H1 (cell line): ENCODE results near the gene APBA2. TPM values are rescaled to one million over a fixed set of nuclear protein-coding genes. Genes with fewer than 3 reads are reported as not detected.

Source experiments
- CTCF ChIA-PET: fragments of 300-600 bp; sonication (Branson Sonifier 250); formaldehyde crosslinking; loops from one replicate; lab custom pipeline; 2021; ENCODE audit not compliant: partially characterized antibody; lab: Charles Lee
- POLR2A ChIA-PET: fragments of 300-600 bp; sonication (Branson Sonifier 250); formaldehyde crosslinking; loops from one replicate; lab custom pipeline; 2021; ENCODE audit warnings: inconsistent platforms; ENCODE audit not compliant: partially characterized antibody; lab: Charles Lee
- DNase-seq, 2 experiments: peaks; one replicate each; pipeline versions ENCODE4 v3.0.0 to v3.0.0-alpha.2; 2010 to 2022; ENCODE audit warnings: low spot score in 2 of 2, low read depth in 1 of 2, mixed read lengths in 1 of 2
- FAIRE-seq: peaks from 2 replicates; lab custom pipeline; 2011; peaks lifted over from hg19 to GRCh38; lab: Jason Lieb, UNC
- H2AFZ ChIP-seq: 2 replicates; pipeline ENCODE4 v1.8.1; 2012; ENCODE audit warnings: low read length, inconsistent platforms
- H2AK5ac ChIP-seq: 2 replicates; pipeline ENCODE4 v1.6.1; 2013; ENCODE audit warnings: low read depth, low read length
- H2BK120ac ChIP-seq: replicated peaks from 2 replicates; pipeline ENCODE3; 2013; ENCODE audit warnings: low read depth, low read length, inconsistent platforms
- H2BK12ac ChIP-seq: 2 replicates; pipeline ENCODE4 v1.6.1; 2013; ENCODE audit warnings: low read depth, low read length
- H2BK15ac ChIP-seq: 2 replicates; pipeline ENCODE4 v1.6.1; 2013; ENCODE audit warnings: low read length
- H2BK20ac ChIP-seq: 2 replicates; pipeline ENCODE4 v1.6.1; 2013; ENCODE audit warnings: low read length
- H2BK5ac ChIP-seq: 2 replicates; pipeline ENCODE4 v1.6.1; 2013; ENCODE audit warnings: low read depth, low read length
- H3K14ac ChIP-seq: 2 replicates; pipeline ENCODE4 v1.6.1; 2013; ENCODE audit warnings: inconsistent platforms; ENCODE audit not compliant: insufficient read length
- H3K18ac ChIP-seq: 2 replicates; pipeline ENCODE4 v1.6.1; 2013; ENCODE audit warnings: low read length; ENCODE audit errors: extremely low read depth
- H3K23ac ChIP-seq: 2 replicates; pipeline ENCODE4 v1.6.1; 2013; ENCODE audit warnings: inconsistent platforms; ENCODE audit not compliant: insufficient read length
- H3K23me2 ChIP-seq: 2 replicates; pipeline ENCODE4 v1.6.1; 2013; ENCODE audit warnings: low read depth, low read length
- H3K27ac ChIP-seq: 2 replicates; pipeline ENCODE4 v1.6.1; 2011; ENCODE audit warnings: low read depth, low read length, inconsistent platforms
- H3K27me3 ChIP-seq, 4 experiments: replicated peaks in 1 of 4; 1 replicate in 1 of 4; 2 replicates in 3 of 4; pipeline versions ENCODE4 v1.6.1 to v1.8.1; 2011 to 2013; ENCODE audit warnings: low read length in 3 of 4, mild to moderate bottlenecking in 3 of 4, inconsistent platforms in 2 of 4, mixed read lengths in 2 of 4, moderate library complexity in 1 of 4; ENCODE audit not compliant: control insufficient read depth in 3 of 4, insufficient read depth in 3 of 4; ENCODE audit errors: extremely low read depth in 1 of 4
- H3K36me3 ChIP-seq, 4 experiments: 2 replicates each; pipeline versions ENCODE4 v1.6.1 to v1.8.1; 2011 to 2013; ENCODE audit warnings: mild to moderate bottlenecking in 4 of 4, low read length in 3 of 4, moderate library complexity in 2 of 4, control low read depth in 1 of 4, inconsistent platforms in 1 of 4; ENCODE audit not compliant: insufficient read depth in 4 of 4, control insufficient read depth in 2 of 4
- H3K4ac ChIP-seq: replicated peaks from 2 replicates; pipeline ENCODE3; 2013; ENCODE audit warnings: low read length, low read depth, mixed read lengths, inconsistent platforms; ENCODE audit not compliant: insufficient read length
- H3K4me1 ChIP-seq, 4 experiments: replicated peaks in 1 of 4; 1 replicate in 1 of 4; 2 replicates in 3 of 4; pipeline versions ENCODE4 v1.6.1 to v1.8.1; 2011 to 2013; ENCODE audit warnings: low read length in 3 of 4, inconsistent platforms in 2 of 4, mixed read lengths in 1 of 4; ENCODE audit not compliant: insufficient read depth in 4 of 4, control insufficient read depth in 3 of 4
- H3K4me2 ChIP-seq, 2 experiments: 2 replicates each; pipeline versions ENCODE4 v1.6.1 to v1.8.1; 2011 to 2013; ENCODE audit warnings: low read depth in 2 of 2, low read length in 2 of 2, control low read depth in 1 of 2, inconsistent platforms in 1 of 2, mild to moderate bottlenecking in 1 of 2; ENCODE audit not compliant: insufficient read depth in 1 of 2
- H3K4me3 ChIP-seq, 4 experiments: fragments of 200-600, 300-600 bp in 1 of 4; sonication (generic), shearing (Covaris generic), sonication (Bioruptor Twin) in 1 of 4; 2 replicates each; pipeline versions ENCODE4 v1.5.1 to v1.8.1; 2011 to 2016; ENCODE audit warnings: low read length in 4 of 4, low read depth in 3 of 4, control low read depth in 2 of 4, inconsistent platforms in 2 of 4, mild to moderate bottlenecking in 2 of 4, mixed read lengths in 1 of 4, moderate library complexity in 1 of 4; ENCODE audit not compliant: insufficient read depth in 2 of 4; ENCODE audit errors: extremely low read depth in 1 of 4
- H3K56ac ChIP-seq: replicated peaks from 2 replicates; pipeline ENCODE3; 2013; ENCODE audit warnings: low read depth, mild to moderate bottlenecking, mixed read lengths, low read length, inconsistent platforms; ENCODE audit not compliant: insufficient read length
- H3K79me1 ChIP-seq: 2 replicates; pipeline ENCODE4 v1.6.1; 2013; ENCODE audit warnings: low read depth, low read length, control low read depth
- H3K79me2 ChIP-seq, 2 experiments: 2 replicates each; pipeline versions ENCODE4 v1.6.1 to v1.8.1; 2012 to 2013; ENCODE audit warnings: low read length in 2 of 2, mild to moderate bottlenecking in 2 of 2, inconsistent platforms in 1 of 2; ENCODE audit not compliant: insufficient read depth in 2 of 2, control insufficient read depth in 1 of 2
- H3K9ac ChIP-seq, 4 experiments: replicated peaks in 1 of 4; 1 replicate in 1 of 4; 2 replicates in 3 of 4; pipeline versions ENCODE4 v1.6.1 to v1.8.1; 2011 to 2013; ENCODE audit warnings: low read depth in 3 of 4, low read length in 3 of 4, control low read depth in 2 of 4, mild to moderate bottlenecking in 2 of 4, moderate library complexity in 2 of 4, inconsistent platforms in 1 of 4; ENCODE audit errors: extremely low read depth in 1 of 4
- H3K9me3 ChIP-seq, 2 experiments: 2 replicates each; pipeline versions ENCODE4 v1.6.1 to v1.8.1; 2012 to 2013; ENCODE audit warnings: mild to moderate bottlenecking in 2 of 2, moderate library complexity in 2 of 2, control low read depth in 1 of 2, inconsistent platforms in 1 of 2, low read depth in 1 of 2, low read length in 1 of 2, mixed read lengths in 1 of 2; ENCODE audit not compliant: insufficient read depth in 2 of 2
- H4K20me1 ChIP-seq, 2 experiments: replicated peaks in 1 of 2; 2 replicates each; pipeline versions ENCODE3 to v1.8.1; 2011 to 2013; ENCODE audit warnings: inconsistent platforms in 2 of 2, low read length in 2 of 2, mild to moderate bottlenecking in 1 of 2; ENCODE audit not compliant: insufficient read depth in 2 of 2, control insufficient read depth in 1 of 2
- H4K5ac ChIP-seq: 2 replicates; pipeline ENCODE4 v1.6.1; 2013; ENCODE audit warnings: low read length, low read depth, mixed read lengths, inconsistent platforms; ENCODE audit not compliant: insufficient read length
- H4K8ac ChIP-seq: 2 replicates; pipeline ENCODE4 v1.8.0; 2013; ENCODE audit warnings: mild to moderate bottlenecking, moderate library complexity, low read length, inconsistent platforms; ENCODE audit not compliant: insufficient read depth; ENCODE audit errors: extremely low read depth
- H4K91ac ChIP-seq: replicated peaks from 2 replicates; pipeline ENCODE3; 2013; ENCODE audit warnings: low read length, mixed read lengths, inconsistent platforms; ENCODE audit not compliant: insufficient read length
- CHD2 ChIP-seq: IDR thresholded peaks from 2 replicates; pipeline ENCODE4 v1.6.1; 2012; ENCODE audit warnings: low read length, improper control_type of control experiment
- CTBP2 ChIP-seq: IDR thresholded peaks from 2 replicates; pipeline ENCODE4 v1.7.0; 2011; ENCODE audit warnings: borderline replicate concordance, mild to moderate bottlenecking, moderate library complexity, mixed read lengths, low read length; ENCODE audit not compliant: insufficient read depth, insufficient read length
- EGR1 ChIP-seq: IDR thresholded peaks from 2 replicates; pipeline ENCODE4 v1.6.1; 2011; ENCODE audit warnings: low read depth, low read length, borderline replicate concordance
- GTF2F1 ChIP-seq: IDR thresholded peaks from 2 replicates; pipeline ENCODE4 v1.6.1; 2012; ENCODE audit warnings: low read depth, low read length, improper control_type of control experiment, borderline replicate concordance
- HDAC2 ChIP-seq, 2 experiments: fragments of 300-600 bp in 1 of 2; sonication (generic) in 1 of 2; IDR thresholded peaks; 2 replicates each; pipeline ENCODE4 v1.6.1; 2011 to 2012; ENCODE audit warnings: low read depth in 2 of 2, low read length in 2 of 2, mild to moderate bottlenecking in 2 of 2, moderate library complexity in 2 of 2, borderline replicate concordance in 1 of 2, inconsistent platforms in 1 of 2
- KDM1A ChIP-seq: fragments of 200-600, 300-600 bp; sonication (generic); IDR thresholded peaks from 2 replicates; pipeline ENCODE4 v1.7.1; 2016; ENCODE audit warnings: mild to moderate bottlenecking, low read length, borderline replicate concordance
- NRF1 ChIP-seq: IDR thresholded peaks from 2 replicates; pipeline ENCODE4 v1.6.1; 2011; ENCODE audit warnings: mild to moderate bottlenecking, low read depth, low read length, improper control_type of control experiment
- POLR2A ChIP-seq, 2 experiments: IDR thresholded peaks; 1 replicate in 1 of 2; 2 replicates in 1 of 2; pipeline ENCODE4 v1.6.1; 2011; ENCODE audit warnings: low read depth in 2 of 2, low read length in 2 of 2, mild to moderate bottlenecking in 2 of 2; ENCODE audit errors: control extremely low read depth in 1 of 2
- RBBP5 ChIP-seq: IDR thresholded peaks from 2 replicates; pipeline ENCODE4 v1.7.1; 2012; ENCODE audit warnings: low read depth, mild to moderate bottlenecking, inconsistent platforms, low read length, moderate library complexity, borderline replicate concordance
- SIRT6 ChIP-seq: IDR thresholded peaks from one replicate; pipeline ENCODE4 v1.7.1; 2012; ENCODE audit warnings: low read length, inconsistent platforms
- TEAD4 ChIP-seq: IDR thresholded peaks from 2 replicates; pipeline ENCODE4 v1.6.1; 2012; ENCODE audit warnings: low read depth, low read length, inconsistent platforms, mixed read lengths
- USF2 ChIP-seq: IDR thresholded peaks from 2 replicates; pipeline ENCODE4 v1.6.1; 2011; ENCODE audit warnings: low read length, improper control_type of control experiment
- WGBS, 2 experiments: shearing (Covaris generic) in 1 of 2; methylation state at CpG; one replicate each; pipeline versions ENCODE4 v1.1.6 to v1.1.7; 2013 to 2015; ENCODE audit warnings: low lambda C conversion rate in 2 of 2, mixed read lengths in 2 of 2, inconsistent platforms in 1 of 2, low coverage in 1 of 2, missing lambda C conversion rate in 1 of 2; ENCODE audit not compliant: insufficient replicate concordance in 2 of 2, insufficient coverage in 1 of 2, insufficient read length in 1 of 2; ENCODE audit errors: extremely low coverage in 1 of 2, missing lambda C conversion rate in 1 of 2; 5-methylcytosine and 5-hydroxymethylcytosine counted together
- polyA plus RNA-seq, 7 experiments: library from polyadenylated mRNA; depleted of rRNA in 3 of 7; stranded (reverse) in 5 of 7; unstranded in 2 of 7; fragments of >200 nt in 5 of 7; fragments of 200-250 nt in 2 of 7; gene quantifications; 1 replicate in 5 of 7; 2 replicates in 1 of 7; 4 replicates in 1 of 7; pipeline versions ENCODE4 v1.2.1 to v1.2.3, GENCODE V29; 2011 to 2013; ENCODE audit warnings: missing spikeins in 2 of 7, mixed read lengths in 2 of 7
- total RNA-seq: library from RNA; stranded (reverse); fragmentation: NEBNext Ultra II Directional; extraction: Animal tissue kit (Norgen Biotek cat#: 25700); gene quantifications from 2 replicates; pipeline ENCODE4 v1.2.1, GENCODE V29; 2021

Gene APBA2
- total and polyA plus RNA-seq, 2 of the 8 experiments (the other 6 are each of a cell fraction or from before 2014, with no cell fraction given) = 15.5 to 19.0 TPM

GRCh38 chr15:29074045-29074444 is 188.3 kb downstream of the APBA2 start:
- Histone ChIP-seq H4K20me1 (no peaks in the 10 kb centered on the region), H3K27me3 (no peaks in the 10 kb centered on the region), H3K4me2 (no peak overlapping the region)
- TF ChIP-seq CHD2 = no peak
- no peak for TF ChIP-seq RBBP5
- TF ChIP-seq GTF2F1 = no peak
- no peak for TF ChIP-seq EGR1
- TF ChIP-seq POLR2A (IDR thresholded peaks at IDR 0.05; ENCODE audit: control extremely low read depth in 1 of 2, low read depth in 2 of 2, low read length in 2 of 2) = no peak
- no peak for TF ChIP-seq NRF1
- TF ChIP-seq KDM1A = no peak
- TF ChIP-seq TEAD4 = no peak
- TF ChIP-seq USF2 = no peak
- TF ChIP-seq CTBP2 = no peak
- no peak for TF ChIP-seq HDAC2 (IDR thresholded peaks at IDR 0.05; ENCODE audit: borderline replicate concordance in 1 of 2, low read depth in 2 of 2, low read length in 2 of 2)
- no peak for TF ChIP-seq SIRT6
- TF ChIP-seq, all 59 proteins: peak for 0
- Histone ChIP-seq H3K36me3 (no peaks in the 10 kb centered on the region; a peak in 1 of 8 replicates), H4K8ac (no peak overlapping the region), H4K91ac (no peak overlapping the region), H2BK120ac (no peak overlapping the region), H3K56ac (no peak overlapping the region), H3K4me3 (no peak overlapping the region), H3K9ac (no peak overlapping the region), H3K18ac (no peak overlapping the region), H3K23me2 (no peaks in the 10 kb centered on the region; the same call in 1 of the 2 replicates), H3K9me3 (0 out of 4 replicates have a peak, but pooled peaks cover 0 to 2% of the 10 kb centered on the region in 2 experiments), H2BK20ac (no peak overlapping the region), H3K79me1 (no peaks in the 10 kb centered on the region), H2AK5ac (no peak overlapping the region; the same call in 1 of the 2 replicates), H3K4ac (no peak overlapping the region), H2AFZ (no peak overlapping the region), H3K23ac (no peak overlapping the region), H3K79me2 (no peaks in the 10 kb centered on the region), H4K5ac (no peak overlapping the region), H2BK15ac (no peak overlapping the region), H2BK12ac (no peak overlapping the region), H3K4me1 (0 out of 7 replicates have a peak, but pooled peaks cover 0 to 3% (median 0%) of the 10 kb centered on the region in 4 experiments), H3K14ac (no peak overlapping the region), H2BK5ac (no peak overlapping the region), H3K27ac (no peak overlapping the region)
- FAIRE-seq (no peak), DNase-seq (no peak)
- 92% methylated on average over 4 of the region's 4 CpGs; no CpG with 5 or more reads in 1 of the 2 experiments for WGBS, 2 experiments
- CTCF ChIA-PET = interaction anchor here (0.7 kb wide), 1 partner anchor 160 kb away, joined by 3 read pairs; no protein-coding TSS in a partner anchor
- POLR2A ChIA-PET = no interaction called here
